Liver (tissue), 3 donors: ENCODE data around the gene NOTCH1.

Experiments used
- EGR1 ChIP-seq, 2 donors: IDR thresholded peaks; 2 replicates each; pipeline ENCODE4 v1.6.1; 2016 to 2018; ENCODE audit warnings: antibody characterized with exemption in 2 of 2, low read depth in 2 of 2
- TF ChIP-seq, protein P1 (sequence below): fragments of 150-350 bp; IDR thresholded peaks from 2 replicates; pipeline ENCODE4 v1.5.1; 2017; ENCODE audit warnings: improper control_type of control experiment, low read depth, low read length; ENCODE audit not compliant: missing input control
- TF ChIP-seq, protein P2 (sequence below): IDR thresholded peaks from 2 replicates; pipeline ENCODE4 v1.6.1; 2016; ENCODE audit warnings: antibody characterized with exemption
- TF ChIP-seq, protein P3 (sequence below): IDR thresholded peaks from 2 replicates; pipeline ENCODE4 v1.6.1; 2016; ENCODE audit warnings: antibody characterized with exemption
- TF ChIP-seq, protein P4 (sequence below): IDR thresholded peaks from 2 replicates; pipeline ENCODE4 v1.6.1; 2016; ENCODE audit warnings: antibody characterized with exemption, mild to moderate bottlenecking
- donor health status: healthy.
- donor health status: healthy.

DNA sequence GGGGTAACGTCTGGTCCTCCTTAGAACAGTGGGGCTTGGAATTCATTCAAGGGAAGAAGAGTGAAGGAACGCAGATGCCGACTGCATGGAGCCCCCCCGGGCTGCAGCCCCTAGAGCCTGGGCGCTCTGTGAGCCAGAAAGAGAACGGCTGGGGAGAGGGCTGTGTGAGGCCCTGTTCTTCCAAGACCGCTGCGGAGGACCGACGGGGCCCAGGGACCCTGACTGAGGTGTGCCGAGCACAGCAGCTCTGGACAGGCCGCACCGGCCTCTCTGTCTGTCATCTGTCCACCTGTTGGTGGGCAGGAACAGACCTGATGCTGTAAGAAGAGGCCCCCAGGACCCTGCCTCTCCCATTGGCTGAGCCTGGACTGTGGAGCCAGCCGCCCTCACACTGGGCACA lies 7.7 kb upstream of the NOTCH1 start:
- no peak for TF ChIP-seq EGR1 (IDR thresholded peaks at IDR 0.05; ENCODE audit: low read depth in 2 of 2)
- TF ChIP-seq, protein P1, sequence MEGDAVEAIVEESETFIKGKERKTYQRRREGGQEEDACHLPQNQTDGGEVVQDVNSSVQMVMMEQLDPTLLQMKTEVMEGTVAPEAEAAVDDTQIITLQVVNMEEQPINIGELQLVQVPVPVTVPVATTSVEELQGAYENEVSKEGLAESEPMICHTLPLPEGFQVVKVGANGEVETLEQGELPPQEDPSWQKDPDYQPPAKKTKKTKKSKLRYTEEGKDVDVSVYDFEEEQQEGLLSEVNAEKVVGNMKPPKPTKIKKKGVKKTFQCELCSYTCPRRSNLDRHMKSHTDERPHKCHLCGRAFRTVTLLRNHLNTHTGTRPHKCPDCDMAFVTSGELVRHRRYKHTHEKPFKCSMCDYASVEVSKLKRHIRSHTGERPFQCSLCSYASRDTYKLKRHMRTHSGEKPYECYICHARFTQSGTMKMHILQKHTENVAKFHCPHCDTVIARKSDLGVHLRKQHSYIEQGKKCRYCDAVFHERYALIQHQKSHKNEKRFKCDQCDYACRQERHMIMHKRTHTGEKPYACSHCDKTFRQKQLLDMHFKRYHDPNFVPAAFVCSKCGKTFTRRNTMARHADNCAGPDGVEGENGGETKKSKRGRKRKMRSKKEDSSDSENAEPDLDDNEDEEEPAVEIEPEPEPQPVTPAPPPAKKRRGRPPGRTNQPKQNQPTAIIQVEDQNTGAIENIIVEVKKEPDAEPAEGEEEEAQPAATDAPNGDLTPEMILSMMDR = no peak
- TF ChIP-seq, protein P2, sequence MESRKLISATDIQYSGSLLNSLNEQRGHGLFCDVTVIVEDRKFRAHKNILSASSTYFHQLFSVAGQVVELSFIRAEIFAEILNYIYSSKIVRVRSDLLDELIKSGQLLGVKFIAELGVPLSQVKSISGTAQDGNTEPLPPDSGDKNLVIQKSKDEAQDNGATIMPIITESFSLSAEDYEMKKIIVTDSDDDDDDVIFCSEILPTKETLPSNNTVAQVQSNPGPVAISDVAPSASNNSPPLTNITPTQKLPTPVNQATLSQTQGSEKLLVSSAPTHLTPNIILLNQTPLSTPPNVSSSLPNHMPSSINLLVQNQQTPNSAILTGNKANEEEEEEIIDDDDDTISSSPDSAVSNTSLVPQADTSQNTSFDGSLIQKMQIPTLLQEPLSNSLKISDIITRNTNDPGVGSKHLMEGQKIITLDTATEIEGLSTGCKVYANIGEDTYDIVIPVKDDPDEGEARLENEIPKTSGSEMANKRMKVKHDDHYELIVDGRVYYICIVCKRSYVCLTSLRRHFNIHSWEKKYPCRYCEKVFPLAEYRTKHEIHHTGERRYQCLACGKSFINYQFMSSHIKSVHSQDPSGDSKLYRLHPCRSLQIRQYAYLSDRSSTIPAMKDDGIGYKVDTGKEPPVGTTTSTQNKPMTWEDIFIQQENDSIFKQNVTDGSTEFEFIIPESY = no peak
- TF ChIP-seq, protein P3, sequence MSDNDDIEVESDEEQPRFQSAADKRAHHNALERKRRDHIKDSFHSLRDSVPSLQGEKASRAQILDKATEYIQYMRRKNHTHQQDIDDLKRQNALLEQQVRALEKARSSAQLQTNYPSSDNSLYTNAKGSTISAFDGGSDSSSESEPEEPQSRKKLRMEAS = no peak
- TF ChIP-seq, protein P4, sequence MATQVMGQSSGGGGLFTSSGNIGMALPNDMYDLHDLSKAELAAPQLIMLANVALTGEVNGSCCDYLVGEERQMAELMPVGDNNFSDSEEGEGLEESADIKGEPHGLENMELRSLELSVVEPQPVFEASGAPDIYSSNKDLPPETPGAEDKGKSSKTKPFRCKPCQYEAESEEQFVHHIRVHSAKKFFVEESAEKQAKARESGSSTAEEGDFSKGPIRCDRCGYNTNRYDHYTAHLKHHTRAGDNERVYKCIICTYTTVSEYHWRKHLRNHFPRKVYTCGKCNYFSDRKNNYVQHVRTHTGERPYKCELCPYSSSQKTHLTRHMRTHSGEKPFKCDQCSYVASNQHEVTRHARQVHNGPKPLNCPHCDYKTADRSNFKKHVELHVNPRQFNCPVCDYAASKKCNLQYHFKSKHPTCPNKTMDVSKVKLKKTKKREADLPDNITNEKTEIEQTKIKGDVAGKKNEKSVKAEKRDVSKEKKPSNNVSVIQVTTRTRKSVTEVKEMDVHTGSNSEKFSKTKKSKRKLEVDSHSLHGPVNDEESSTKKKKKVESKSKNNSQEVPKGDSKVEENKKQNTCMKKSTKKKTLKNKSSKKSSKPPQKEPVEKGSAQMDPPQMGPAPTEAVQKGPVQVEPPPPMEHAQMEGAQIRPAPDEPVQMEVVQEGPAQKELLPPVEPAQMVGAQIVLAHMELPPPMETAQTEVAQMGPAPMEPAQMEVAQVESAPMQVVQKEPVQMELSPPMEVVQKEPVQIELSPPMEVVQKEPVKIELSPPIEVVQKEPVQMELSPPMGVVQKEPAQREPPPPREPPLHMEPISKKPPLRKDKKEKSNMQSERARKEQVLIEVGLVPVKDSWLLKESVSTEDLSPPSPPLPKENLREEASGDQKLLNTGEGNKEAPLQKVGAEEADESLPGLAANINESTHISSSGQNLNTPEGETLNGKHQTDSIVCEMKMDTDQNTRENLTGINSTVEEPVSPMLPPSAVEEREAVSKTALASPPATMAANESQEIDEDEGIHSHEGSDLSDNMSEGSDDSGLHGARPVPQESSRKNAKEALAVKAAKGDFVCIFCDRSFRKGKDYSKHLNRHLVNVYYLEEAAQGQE = no peak
